Karpas-422 (cell line): ENCODE results near the gene QPCT. TPM values are rescaled to one million over a fixed set of nuclear protein-coding genes. Genes with fewer than 3 reads are reported as not detected.

Experiments used
- DNase-seq: peaks from one replicate; pipeline ENCODE4 v3.0.0-alpha.2; 2015
- H2AFZ ChIP-seq: fragments of 200-600 bp; sonication (generic); 2 replicates; pipeline ENCODE4 v1.6.1; 2014; ENCODE audit warnings: antibody characterized with exemption, low read length, mixed read lengths
- H3K27ac ChIP-seq: fragments of 200-600 bp; sonication (generic); 2 replicates; pipeline ENCODE4 v1.5.1; 2014; ENCODE audit warnings: mild to moderate bottlenecking, low read length, moderate library complexity
- H3K27me3 ChIP-seq: fragments of 200-600 bp; sonication (generic); 2 replicates; pipeline ENCODE4 v1.6.1; 2014; ENCODE audit warnings: low read length, mixed read lengths
- H3K36me3 ChIP-seq: fragments of 200-600 bp; sonication (generic); 2 replicates; pipeline ENCODE4 v1.6.1; 2014; ENCODE audit warnings: low read length, mixed read lengths; ENCODE audit not compliant: insufficient read depth
- H3K4me1 ChIP-seq: fragments of 200-600 bp; sonication (generic); 2 replicates; pipeline ENCODE4 v1.6.1; 2014; ENCODE audit warnings: mild to moderate bottlenecking, low read length, mixed read lengths
- H3K4me2 ChIP-seq: fragments of 200-600 bp; sonication (generic); 2 replicates; pipeline ENCODE4 v1.6.1; 2014; ENCODE audit warnings: low read length, low read depth, mild to moderate bottlenecking; ENCODE audit not compliant: poor library complexity, severe bottlenecking
- H3K4me3 ChIP-seq: fragments of 200-600 bp; sonication (generic); 2 replicates; pipeline ENCODE4 v1.5.1; 2014; ENCODE audit warnings: mild to moderate bottlenecking, antibody characterized with exemption, low read length, mixed read lengths
- H3K79me2 ChIP-seq: fragments of 200-600 bp; sonication (generic); 2 replicates; pipeline ENCODE4 v1.6.1; 2014; ENCODE audit warnings: mild to moderate bottlenecking, low read length, mixed read lengths
- H3K9ac ChIP-seq: fragments of 200-600 bp; sonication (generic); 2 replicates; pipeline ENCODE4 v1.6.0; 2014; ENCODE audit warnings: low read length
- H3K9me2 ChIP-seq: fragments of 200-600 bp; sonication (generic), shearing (Covaris generic); replicated peaks from 2 replicates; pipeline ENCODE4 v1.6.0; 2014; ENCODE audit warnings: mild to moderate bottlenecking, low read length, moderate library complexity; ENCODE audit not compliant: insufficient read depth
- H3K9me3 ChIP-seq: fragments of 300-700, 200-600 bp; sonication (generic); 2 replicates; pipeline ENCODE4 v1.6.1; 2014; ENCODE audit warnings: low read length, mixed read lengths
- H4K20me1 ChIP-seq: fragments of 200-600 bp; sonication (generic); 2 replicates; pipeline ENCODE4 v1.6.1; 2014; ENCODE audit warnings: mild to moderate bottlenecking, antibody characterized with exemption, low read length, low read depth; ENCODE audit not compliant: insufficient read depth
- total RNA-seq: library from RNA; depleted of rRNA; stranded (reverse); fragments of >200 nt; shearing (Covaris generic); gene quantifications from 2 replicates; pipeline ENCODE4 v1.2.3, GENCODE V29; 2014; ENCODE audit warnings: low replicate concordance

The QPCT gene
- total RNA-seq, 1 experiment from 2014 or later = 4.8 TPM

- H3K4me1 ChIP-seq = peaks cover 39% of the 10 kb centered on the region
- no peak overlapping the region for H3K4me3 ChIP-seq
- H3K27ac ChIP-seq = no peak overlapping the region
- H3K27me3 ChIP-seq = no peaks in the 10 kb centered on the region
- H2AFZ ChIP-seq = no peak overlapping the region
- no peak for DNase-seq
- no peaks in the 10 kb centered on the region for H3K9me2 ChIP-seq
- no peaks in the 10 kb centered on the region for H3K36me3 ChIP-seq
- H3K9me3 ChIP-seq = no peaks in the 10 kb centered on the region
- H3K9ac ChIP-seq = no peak overlapping the region
- no peaks in the 10 kb centered on the region for H3K79me2 ChIP-seq
- H4K20me1 ChIP-seq = peaks cover 4% of the 10 kb centered on the region; the same call in 1 of the 2 replicates
- H3K4me2 ChIP-seq = peak overlapping the region; percentile 85
Measured at GRCh38 chr2:37322368-37322767, 22.1 kb upstream of the QPCT start.

- DNase-seq = no peak
- Histone ChIP-seq H3K79me2 (no peaks in the 10 kb centered on the region), H3K9ac (peak overlapping the region; percentile 71), H4K20me1 (peaks cover 4% of the 10 kb centered on the region; the same call in 1 of the 2 replicates), H2AFZ (peak overlapping the region; percentile 52; the same call in 1 of the 2 replicates), H3K27me3 (no peaks in the 10 kb centered on the region), H3K36me3 (no peaks in the 10 kb centered on the region), H3K9me3 (no peaks in the 10 kb centered on the region), H3K27ac (no peak overlapping the region), H3K4me2 (peak overlapping the region; percentile 85), H3K4me1 (peaks cover 39% of the 10 kb centered on the region), H3K4me3 (peak overlapping the region; percentile 83), H3K9me2 (no peaks in the 10 kb centered on the region)
Measured at GRCh38 chr2:37323176-37323780, 21.2 kb upstream of the QPCT start.

- peaks cover 39% of the 10 kb centered on the region for H3K4me1 ChIP-seq
- H3K27me3 ChIP-seq = no peaks in the 10 kb centered on the region
- H3K4me2 ChIP-seq = peak overlapping the region; percentile 85
- no peaks in the 10 kb centered on the region for H3K9me2 ChIP-seq
- H3K9me3 ChIP-seq = no peaks in the 10 kb centered on the region
- H3K79me2 ChIP-seq = no peaks in the 10 kb centered on the region
- H3K36me3 ChIP-seq = no peaks in the 10 kb centered on the region
- H2AFZ ChIP-seq = peak overlapping the region; percentile 52
- no peak overlapping the region for H3K27ac ChIP-seq
- peak overlapping the region; percentile 71 for H3K9ac ChIP-seq
- peaks cover 2% of the 10 kb centered on the region; the same call in 1 of the 2 replicates for H4K20me1 ChIP-seq
- peak; percentile 69 for DNase-seq
- H3K4me3 ChIP-seq = peak overlapping the region; percentile 83
Measured at GRCh38 chr2:37323781-37324535, 20.5 kb upstream of the QPCT start.

GRCh38 chr2:37324536-37324785 lies 20.0 kb upstream of the QPCT start:
- peak overlapping the region; percentile 85 for H3K4me2 ChIP-seq
- no peaks in the 10 kb centered on the region for H3K9me3 ChIP-seq
- no peaks in the 10 kb centered on the region for H3K9me2 ChIP-seq
- no peaks in the 10 kb centered on the region for H3K79me2 ChIP-seq
- no peak overlapping the region for H3K27ac ChIP-seq
- no peak overlapping the region for H2AFZ ChIP-seq
- H3K27me3 ChIP-seq = no peaks in the 10 kb centered on the region
- peak overlapping the region; percentile 83 for H3K4me3 ChIP-seq
- H3K36me3 ChIP-seq = no peaks in the 10 kb centered on the region
- H3K9ac ChIP-seq = peak overlapping the region; percentile 71
- H4K20me1 ChIP-seq = no peaks in the 10 kb centered on the region; the same call in 1 of the 2 replicates
- peaks cover 39% of the 10 kb centered on the region for H3K4me1 ChIP-seq
- no peak for DNase-seq

- H3K27ac ChIP-seq = no peak within 1 kb of the TSS
- peak within 1 kb of the TSS; percentile 85 for H3K4me2 ChIP-seq
- H3K79me2 ChIP-seq = no peaks in the 10 kb centered on the region
- peaks cover 39% of the 10 kb centered on the region for H3K4me1 ChIP-seq
- H3K9ac ChIP-seq = peak within 1 kb of the TSS; percentile 71
- no peaks in the 10 kb centered on the region for H3K9me3 ChIP-seq
- peak within 1 kb of the TSS; percentile 100 for H2AFZ ChIP-seq
- peak within 1 kb of the TSS; percentile 83 for H3K4me3 ChIP-seq
- DNase-seq = peak; percentile 82
- no peaks in the 10 kb centered on the region for H3K27me3 ChIP-seq
- no peaks in the 10 kb centered on the region for H3K36me3 ChIP-seq
- no peaks in the 10 kb centered on the region for H3K9me2 ChIP-seq
- H4K20me1 ChIP-seq = no peaks in the 10 kb centered on the region
Measured at GRCh38 chr2:37324786-37325624, 19.4 kb upstream of the QPCT start, which contains the start of gene PRKD3. TSS of gene PRKD3 (minus strand) at chr2:37324833. CDS start at chr2:37316524, 8,309 bp downstream.

- H3K9me3 ChIP-seq = no peaks in the 10 kb centered on the region
- H3K9ac ChIP-seq = peak overlapping the region; percentile 71; the same call in 1 of the 2 replicates
- peak overlapping the region; percentile 85 for H3K4me2 ChIP-seq
- no peaks in the 10 kb centered on the region for H3K79me2 ChIP-seq
- peaks cover 39% of the 10 kb centered on the region for H3K4me1 ChIP-seq
- no peak overlapping the region for H3K27ac ChIP-seq
- H3K9me2 ChIP-seq = no peaks in the 10 kb centered on the region
- no peaks in the 10 kb centered on the region for H3K36me3 ChIP-seq
- H4K20me1 ChIP-seq = no peaks in the 10 kb centered on the region
- peak overlapping the region; percentile 83 for H3K4me3 ChIP-seq
- no peaks in the 10 kb centered on the region for H3K27me3 ChIP-seq
- H2AFZ ChIP-seq = 0 out of 2 replicates have a peak overlapping the region, but pooled peaks have one; percentile 100
- no peak for DNase-seq
Measured at GRCh38 chr2:37325625-37326071, 18.8 kb upstream of the QPCT start.

GRCh38 chr2:37326285-37326684 lies 18.1 kb upstream of the QPCT start:
- H3K27me3 ChIP-seq = no peaks in the 10 kb centered on the region
- H3K79me2 ChIP-seq = no peaks in the 10 kb centered on the region
- no peaks in the 10 kb centered on the region for H3K9me2 ChIP-seq
- no peaks in the 10 kb centered on the region for H3K9me3 ChIP-seq
- peaks cover 36% of the 10 kb centered on the region for H3K4me1 ChIP-seq
- no peak for DNase-seq
- H4K20me1 ChIP-seq = no peaks in the 10 kb centered on the region
- no peak overlapping the region for H3K9ac ChIP-seq
- no peak overlapping the region for H3K27ac ChIP-seq
- H2AFZ ChIP-seq = no peak overlapping the region
- H3K4me2 ChIP-seq = no peak overlapping the region
- no peak overlapping the region for H3K4me3 ChIP-seq
- H3K36me3 ChIP-seq = no peaks in the 10 kb centered on the region
